Measurements from ENCODE around the gene RHAG.
"Not testable (repeated sequence)": the region's sequence is repeated elsewhere in the genome, so short reads cannot be mapped to it uniquely, and the experiment has no call there.

The RHAG gene

GRCh38 chr6:49635480-49635879 is 1.2 kb downstream of the RHAG start:
- no peak for DNase-seq

- no peak for DNase-seq
These were observed 1.8 kb downstream of the RHAG start for GRCh38 chr6:49634836-49635218.

GRCh38 chr6:49634092-49634835 is 2.4 kb downstream of the RHAG start:
- no peak for DNase-seq

- no peak for DNase-seq
These were observed 3.1 kb downstream of the RHAG start for GRCh38 chr6:49633541-49633940.

- no peak for DNase-seq
These were observed 3.9 kb downstream of the RHAG start for GRCh38 chr6:49632727-49633126.

- not testable (repeated sequence) for DNase-seq
These were observed 7.1 kb downstream of the RHAG start for GRCh38 chr6:49629485-49630088.

GRCh38 chr6:49626811-49627210 is 9.8 kb downstream of the RHAG start:
- DNase-seq, result no peak

- DNase-seq, result no peak
These were observed 18.4 kb downstream of the RHAG start for GRCh38 chr6:49618257-49618656.

- not testable (repeated sequence) for DNase-seq
These were observed 22.5 kb downstream of the RHAG start for GRCh38 chr6:49614144-49614543.

- DNase-seq, result no peak
These were observed 27.4 kb downstream of the RHAG start for GRCh38 chr6:49609285-49609684.

GRCh38 chr6:49608275-49608674 is 28.4 kb downstream of the RHAG start:
- not testable (repeated sequence) for DNase-seq

GRCh38 chr6:49607391-49607982 is 29.2 kb downstream of the RHAG start:
- no peak for DNase-seq

GRCh38 chr6:49606721-49607390 is 29.8 kb downstream of the RHAG start:
- DNase-seq, result peak; percentile 3

GRCh38 chr6:49604080-49604479 is 32.6 kb downstream of the RHAG start:
- not testable (repeated sequence) for DNase-seq

- DNase-seq, result not testable (repeated sequence)
These were observed 49.4 kb downstream of the RHAG start for GRCh38 chr6:49587262-49587661.

- no peak for DNase-seq
These were observed 54.1 kb downstream of the RHAG start for GRCh38 chr6:49582529-49582928.

GRCh38 chr6:49579649-49580048 is 57.0 kb downstream of the RHAG start:
- no peak for DNase-seq

GRCh38 chr6:49576618-49577017 is 60.0 kb downstream of the RHAG start:
- no peak for DNase-seq

- DNase-seq, result no peak
These were observed 66.1 kb downstream of the RHAG start for GRCh38 chr6:49570474-49571079.

GRCh38 chr6:49565855-49566254 is 70.8 kb downstream of the RHAG start:
- DNase-seq, result no peak

GRCh38 chr6:49565261-49565660 is 71.4 kb downstream of the RHAG start:
- no peak for DNase-seq

GRCh38 chr6:49564552-49564951 is 72.1 kb downstream of the RHAG start:
- no peak for DNase-seq

All from CD4-positive, alpha-beta T cell treated with Interleukin-17A for 4 hours (primary cell).